Measurements from ENCODE around the gene SERINC1. TPM values are rescaled to one million over a fixed set of nuclear protein-coding genes. Genes with fewer than 3 reads are reported as not detected.
A peak's percentile ranks its signal among the peaks of the same experiment; 100 is the strongest.
"Not testable (repeated sequence)": the region's sequence is repeated elsewhere in the genome, so short reads cannot be mapped to it uniquely, and the experiment has no call there.

Gene SERINC1
- polyA plus RNA-seq, 1 experiment: 89.7 TPM

GRCh38 chr6:122476131-122476530 is 4.5 kb upstream of the SERINC1 start:
- TF ChIP-seq CTCF (IDR thresholded peaks at IDR 0.05; ENCODE audit: insufficient read depth, low read depth, low read length): peak; percentile 47
- ChIA-PET POLR2A (no interaction called here), CTCF (interaction anchor here (4.7 kb wide), 1 partner anchor 55 kb away, joined by 22 read pairs; no protein-coding TSS in a partner anchor)
- DNase-seq (ENCODE audit: low read depth): no peak
- H3K27me3 ChIP-seq (ENCODE audit: control insufficient read depth, insufficient read depth, low read length): no peaks in the 10 kb centered on the region
- no peak overlapping the region for H3K4me3 ChIP-seq (ENCODE audit: low read depth, low read length)
- no peaks in the 10 kb centered on the region for H3K36me3 ChIP-seq (ENCODE audit: control insufficient read depth, insufficient read depth, low read length)

DNA sequence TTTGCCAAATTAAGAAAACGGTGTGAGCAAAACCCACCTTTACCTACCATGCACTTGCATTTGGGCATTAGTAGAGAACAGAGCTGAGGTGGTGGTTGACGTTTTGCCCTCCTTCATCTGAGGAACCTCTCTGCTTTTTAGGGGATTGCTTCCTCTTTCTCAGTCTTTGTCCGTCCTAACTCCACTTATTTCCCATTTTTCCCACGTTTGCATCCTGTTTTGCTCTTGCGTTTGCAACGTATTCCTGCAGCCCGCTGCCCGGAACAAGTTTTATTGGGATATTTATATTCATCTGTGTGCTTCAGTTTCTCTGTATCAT is 374 bp upstream of the SERINC1 start:
- TF ChIP-seq CTCF (IDR thresholded peaks at IDR 0.05; ENCODE audit: insufficient read depth, low read depth, low read length): no peak
- no peaks in the 10 kb centered on the region; the same call in 1 of the 2 replicates for H3K36me3 ChIP-seq (ENCODE audit: control insufficient read depth, insufficient read depth, low read length)
- ChIA-PET CTCF (interaction anchor here (0.9 to 4.7 kb wide), 2 partner anchors 59 to 90 kb away, joined by 3 to 22 read pairs; no protein-coding TSS in a partner anchor), POLR2A (no interaction called here)
- DNase-seq (ENCODE audit: low read depth): no peak
- no peaks in the 10 kb centered on the region for H3K27me3 ChIP-seq (ENCODE audit: control insufficient read depth, insufficient read depth, low read length)
- H3K4me3 ChIP-seq (ENCODE audit: low read depth, low read length): peak overlapping the region; percentile 91

GRCh38 chr6:122461885-122462284 is 9.7 kb downstream of the SERINC1 start:
- POLR2A ChIA-PET: no interaction called here
- TF ChIP-seq CTCF (IDR thresholded peaks at IDR 0.05; ENCODE audit: insufficient read depth, low read depth, low read length): no peak
- H3K36me3 ChIP-seq (ENCODE audit: control insufficient read depth, insufficient read depth, low read length): peaks cover 2% of the 10 kb centered on the region; the same call in 1 of the 2 replicates
- no peak overlapping the region for H3K4me3 ChIP-seq (ENCODE audit: low read depth, low read length)
- DNase-seq (ENCODE audit: low read depth): no peak
- H3K27me3 ChIP-seq (ENCODE audit: control insufficient read depth, insufficient read depth, low read length): no peaks in the 10 kb centered on the region
- CTCF ChIA-PET: no interaction called here

DNA sequence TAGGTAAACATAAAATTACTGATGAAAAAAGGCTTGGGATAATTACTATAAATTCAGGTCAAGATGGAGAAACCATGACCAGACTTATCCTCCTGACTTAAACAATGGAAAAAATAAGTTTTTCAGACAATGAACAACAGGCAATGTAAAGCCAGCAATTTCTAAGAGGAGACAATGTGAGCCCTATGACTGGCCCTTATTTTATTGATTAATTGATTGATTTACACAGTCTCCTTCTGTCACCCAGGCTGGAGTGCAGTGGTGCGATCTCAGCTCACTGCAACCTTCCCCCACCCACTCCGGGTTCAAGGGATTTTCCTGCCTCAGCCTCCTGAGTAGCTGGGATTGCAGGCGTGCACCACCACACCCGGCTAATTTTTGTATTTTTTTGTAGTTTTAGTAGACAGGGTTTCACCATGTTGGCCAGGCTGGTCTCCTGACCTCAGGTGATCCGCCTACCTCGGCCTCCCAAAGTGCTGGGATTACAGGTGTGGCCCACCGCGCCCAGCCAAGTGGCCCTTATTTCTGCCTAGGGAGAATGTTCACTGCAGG is 11.7 kb downstream of the SERINC1 start:
- DNase-seq (ENCODE audit: low read depth); POLR2A ChIA-PET; CTCF ChIA-PET; H3K4me3 ChIP-seq (ENCODE audit: low read depth, low read length); H3K27me3 ChIP-seq (ENCODE audit: control insufficient read depth, insufficient read depth, low read length); H3K36me3 ChIP-seq (ENCODE audit: control insufficient read depth, insufficient read depth, low read length): not testable (repeated sequence)

GRCh38 chr6:122459240-122459639 is 12.4 kb downstream of the SERINC1 start:
- no peak for TF ChIP-seq CTCF (IDR thresholded peaks at IDR 0.05; ENCODE audit: insufficient read depth, low read depth, low read length)
- POLR2A ChIA-PET: no interaction called here
- CTCF ChIA-PET: no interaction called here
- Histone ChIP-seq H3K4me3 (ENCODE audit: low read depth, low read length) (no peak overlapping the region), H3K27me3 (ENCODE audit: control insufficient read depth, insufficient read depth, low read length) (no peaks in the 10 kb centered on the region), H3K36me3 (ENCODE audit: control insufficient read depth, insufficient read depth, low read length) (peaks cover 3% of the 10 kb centered on the region; the same call in 1 of the 2 replicates)
- DNase-seq (ENCODE audit: low read depth): no peak

DNA sequence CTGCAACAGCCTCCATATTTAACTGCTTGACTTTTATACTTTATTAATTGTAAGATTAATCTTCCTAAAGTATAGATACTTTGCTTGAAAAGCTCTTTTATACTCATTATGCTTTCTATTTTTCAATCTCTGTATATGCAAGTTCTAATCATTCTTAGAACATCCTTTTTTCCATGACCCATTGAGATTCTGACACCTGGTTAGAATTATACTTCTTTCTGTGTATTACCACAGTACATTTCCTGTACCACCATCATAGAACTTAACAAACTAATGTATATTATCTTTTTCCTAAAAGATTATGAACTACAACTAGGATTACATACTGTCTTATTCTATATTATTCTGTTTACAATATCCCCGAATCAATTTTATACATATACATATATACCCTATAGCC is 13.5 kb downstream of the SERINC1 start:
- ChIA-PET POLR2A (no interaction called here), CTCF (no interaction called here)
- Histone ChIP-seq H3K4me3 (ENCODE audit: low read depth, low read length) (no peak overlapping the region), H3K36me3 (ENCODE audit: control insufficient read depth, insufficient read depth, low read length) (peaks cover 3% of the 10 kb centered on the region), H3K27me3 (ENCODE audit: control insufficient read depth, insufficient read depth, low read length) (no peaks in the 10 kb centered on the region)
- TF ChIP-seq CTCF (IDR thresholded peaks at IDR 0.05; ENCODE audit: insufficient read depth, low read depth, low read length): no peak
- DNase-seq (ENCODE audit: low read depth): no peak

DNA sequence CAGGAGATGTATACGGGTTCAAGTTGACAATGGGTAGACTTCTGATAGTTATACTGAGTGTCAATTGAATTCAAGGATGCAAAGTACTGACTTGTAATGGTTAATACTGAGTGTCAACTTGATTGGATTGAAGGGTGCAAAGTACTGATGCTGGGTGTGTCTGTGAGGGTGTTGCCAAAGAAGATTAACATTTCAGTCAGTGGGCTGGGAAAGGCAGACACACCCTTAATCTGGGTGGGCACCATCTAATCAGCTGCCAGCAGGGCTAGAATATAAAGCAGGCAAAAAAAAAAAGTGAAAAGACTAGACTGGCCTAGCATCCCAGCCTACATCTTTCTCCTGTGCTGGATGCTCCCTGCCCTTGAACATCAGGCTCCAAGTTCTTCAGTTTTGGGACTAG is 16.5 kb downstream of the SERINC1 start:
- CTCF ChIA-PET; H3K36me3 ChIP-seq (ENCODE audit: control insufficient read depth, insufficient read depth, low read length); DNase-seq (ENCODE audit: low read depth); POLR2A ChIA-PET; H3K27me3 ChIP-seq (ENCODE audit: control insufficient read depth, insufficient read depth, low read length); H3K4me3 ChIP-seq (ENCODE audit: low read depth, low read length): not testable (repeated sequence)

Measured in BJ (cell line).